Endometrium (tissue), 2 donors: ENCODE data around the gene RHBDD1.

ENCODE experiments used
- FAIRE-seq: peaks from 2 replicates; lab custom pipeline; 2012; peaks lifted over from hg19 to GRCh38; lab: Jason Lieb, UNC
- donor health status: control.
- donor health status: control.

Gene RHBDD1

DNA sequence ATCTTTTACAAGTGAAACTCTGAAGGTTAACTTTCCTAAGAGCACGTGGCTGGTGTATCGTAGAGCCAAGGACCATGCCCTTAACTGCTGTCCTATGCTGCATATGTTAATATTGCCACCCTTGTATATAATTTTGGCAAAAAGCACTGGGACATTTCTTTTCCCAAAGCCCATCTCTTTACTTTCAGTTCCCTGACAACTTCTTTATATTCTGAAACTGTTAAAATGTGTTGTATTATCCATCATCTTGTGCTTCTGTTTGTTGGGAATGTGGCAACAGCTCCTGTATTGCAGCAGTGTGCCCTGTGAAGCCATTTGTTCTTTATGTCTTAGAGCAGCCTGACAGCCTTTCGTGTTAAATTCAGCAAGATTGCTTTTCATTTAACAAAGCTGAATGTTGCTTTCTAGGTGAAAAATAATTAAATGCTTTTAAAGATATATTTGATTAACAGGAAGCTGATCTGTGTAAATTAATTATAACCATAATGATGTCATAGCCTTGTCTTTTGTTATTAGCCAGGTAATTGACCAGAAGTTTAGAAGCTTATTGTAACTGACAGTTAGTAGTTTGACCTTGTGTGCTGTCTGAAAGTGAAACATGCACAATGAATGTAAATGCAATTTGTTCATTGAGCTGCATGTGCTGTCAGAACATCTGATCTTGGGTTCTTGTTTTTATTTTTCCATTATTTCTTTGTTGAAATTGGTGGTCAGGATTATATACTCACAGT lies 9.7 kb downstream of the RHBDD1 start:
- FAIRE-seq: no peak

- no peak for FAIRE-seq
Measured at GRCh38 chr2:226847090-226847489, 11.2 kb downstream of the RHBDD1 start.

DNA sequence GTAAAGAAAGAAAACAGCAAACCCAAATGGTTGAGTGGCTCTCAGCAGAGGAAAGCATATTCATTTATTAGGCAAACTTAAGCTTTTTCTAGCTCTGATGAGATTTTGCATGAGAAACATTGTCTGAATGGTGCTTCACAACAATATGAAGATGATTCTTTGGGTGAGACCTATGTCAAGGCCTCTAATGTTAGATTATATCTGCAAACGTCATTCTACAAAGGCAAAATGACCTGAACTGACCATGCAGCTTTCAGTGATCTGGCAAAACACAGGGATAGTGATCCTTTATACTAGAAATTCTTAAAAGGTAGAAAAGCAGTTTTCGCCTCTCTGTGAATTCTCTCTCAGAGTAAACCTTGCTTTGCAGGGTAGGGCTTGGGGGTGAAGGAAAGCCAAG lies 11.7 kb downstream of the RHBDD1 start:
- no peak for FAIRE-seq

DNA sequence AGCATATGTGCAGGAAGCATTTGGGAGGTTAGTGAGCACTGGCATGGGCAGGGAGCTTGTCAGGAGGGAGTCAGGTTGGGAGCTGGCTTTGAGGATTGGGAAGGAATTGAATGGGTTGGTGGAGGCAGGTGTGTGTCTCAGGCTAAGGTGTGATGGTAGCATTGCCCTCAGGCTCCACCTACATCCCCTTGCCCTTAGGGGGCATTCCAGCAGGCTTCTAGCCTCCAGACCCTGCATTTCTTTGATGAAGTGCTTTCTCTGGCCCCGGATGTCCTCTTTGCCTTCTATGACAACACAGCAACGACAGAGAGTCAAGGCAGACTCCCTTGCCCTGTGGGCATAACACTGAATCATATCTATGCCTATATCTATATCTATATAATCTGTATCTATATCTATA lies 13.5 kb downstream of the RHBDD1 start:
- FAIRE-seq: no peak

GRCh38 chr2:226850024-226850423 lies 14.2 kb downstream of the RHBDD1 start:
- FAIRE-seq: no peak

DNA sequence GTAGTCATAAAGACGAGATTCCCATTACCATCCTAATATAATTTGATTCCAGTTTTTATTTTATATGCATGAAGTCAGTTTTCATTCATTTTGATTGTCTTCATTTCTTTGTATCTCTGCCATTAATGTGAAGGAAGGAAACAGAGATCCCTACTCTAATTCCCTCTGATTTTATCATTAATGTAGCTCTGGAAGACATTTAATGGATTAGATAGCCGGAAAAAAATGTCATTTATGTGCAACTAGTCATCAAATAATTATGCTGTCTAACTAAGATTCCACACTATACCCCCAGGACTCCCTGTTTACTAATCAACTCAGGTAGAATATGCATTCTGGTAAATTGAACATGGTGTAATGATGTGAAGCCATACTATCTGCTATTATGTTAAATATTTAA lies 19.9 kb downstream of the RHBDD1 start:
- no peak for FAIRE-seq

DNA sequence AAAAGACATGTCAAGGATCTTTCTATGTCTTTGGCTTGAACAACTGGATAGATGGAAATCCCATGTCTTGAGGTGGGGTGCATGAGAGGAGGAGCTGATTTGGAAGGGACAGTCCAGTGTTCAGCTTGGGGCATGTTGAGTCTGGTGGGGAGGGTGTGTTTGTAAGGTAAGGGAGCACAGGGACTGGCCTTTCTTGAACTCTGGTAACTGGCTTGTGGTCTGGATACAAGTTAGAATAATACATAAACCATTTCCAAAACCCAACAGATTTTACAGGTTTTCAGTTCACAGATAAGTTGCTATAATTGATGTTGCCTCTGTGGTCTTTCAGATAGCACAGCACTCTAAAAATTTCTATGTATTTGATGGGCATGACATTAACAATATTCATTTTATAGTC lies 24.2 kb downstream of the RHBDD1 start:
- FAIRE-seq: no peak

DNA sequence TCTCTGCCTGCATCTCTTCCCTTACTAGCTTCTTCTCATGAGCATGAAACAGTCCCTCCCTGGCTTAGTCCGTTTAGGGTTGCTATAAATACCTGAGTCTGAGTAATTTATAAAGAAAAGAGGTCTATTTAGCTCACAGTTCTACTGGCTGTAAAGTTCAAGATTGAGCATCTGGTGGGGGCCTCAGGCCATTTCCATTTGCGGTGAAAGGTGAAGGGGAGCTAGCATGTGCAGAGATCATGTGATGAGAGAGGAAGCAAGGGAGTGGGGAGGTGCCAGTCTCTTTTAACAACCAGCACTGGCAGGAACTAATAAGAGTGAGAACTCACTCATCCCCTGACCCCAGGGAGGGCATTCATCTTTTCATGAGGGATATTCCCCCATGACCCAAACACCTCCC lies 26.8 kb downstream of the RHBDD1 start:
- no peak for FAIRE-seq

GRCh38 chr2:226865273-226865672 lies 29.4 kb downstream of the RHBDD1 start:
- FAIRE-seq: no peak

DNA sequence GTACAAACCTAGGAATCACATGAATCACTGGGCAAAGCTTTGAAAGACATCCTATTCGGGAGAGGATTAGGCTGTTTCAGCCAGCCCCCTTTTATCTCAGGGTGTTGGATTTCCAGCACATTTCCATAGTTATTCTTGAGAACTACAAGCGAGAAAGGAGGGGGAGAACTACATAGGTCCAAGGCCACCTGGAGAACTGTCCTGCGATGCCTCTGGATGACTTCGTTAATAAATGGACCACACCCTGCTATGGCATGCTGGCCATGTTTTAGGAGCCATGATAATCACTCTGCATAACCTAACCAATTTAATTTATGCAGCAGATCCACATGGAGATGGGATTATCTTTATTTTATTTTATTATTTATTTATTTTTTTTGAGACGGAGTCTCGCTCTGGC lies 29.9 kb downstream of the RHBDD1 start:
- no peak for FAIRE-seq

- FAIRE-seq: no peak
Measured at GRCh38 chr2:226868331-226869162, 32.7 kb downstream of the RHBDD1 start.

DNA sequence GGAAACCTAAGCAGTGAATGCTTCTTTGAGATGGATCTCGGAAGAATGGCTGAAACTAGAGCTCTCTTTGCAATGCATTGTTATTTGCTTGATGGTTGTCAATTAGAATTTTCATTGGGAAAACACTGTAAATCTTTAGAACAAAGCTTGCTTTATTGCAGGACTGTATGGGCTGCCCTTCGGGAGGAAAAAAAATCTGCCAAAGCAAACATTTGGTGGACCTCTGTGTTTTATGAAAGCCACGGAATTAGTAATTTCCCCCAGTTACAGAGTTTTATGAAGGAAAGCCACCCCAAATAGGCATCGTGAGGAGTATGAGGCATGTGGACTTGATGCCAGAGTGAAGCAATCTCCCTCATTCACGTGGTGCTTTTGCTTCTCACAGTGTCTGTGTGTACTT lies 33.5 kb downstream of the RHBDD1 start:
- no peak for FAIRE-seq

DNA sequence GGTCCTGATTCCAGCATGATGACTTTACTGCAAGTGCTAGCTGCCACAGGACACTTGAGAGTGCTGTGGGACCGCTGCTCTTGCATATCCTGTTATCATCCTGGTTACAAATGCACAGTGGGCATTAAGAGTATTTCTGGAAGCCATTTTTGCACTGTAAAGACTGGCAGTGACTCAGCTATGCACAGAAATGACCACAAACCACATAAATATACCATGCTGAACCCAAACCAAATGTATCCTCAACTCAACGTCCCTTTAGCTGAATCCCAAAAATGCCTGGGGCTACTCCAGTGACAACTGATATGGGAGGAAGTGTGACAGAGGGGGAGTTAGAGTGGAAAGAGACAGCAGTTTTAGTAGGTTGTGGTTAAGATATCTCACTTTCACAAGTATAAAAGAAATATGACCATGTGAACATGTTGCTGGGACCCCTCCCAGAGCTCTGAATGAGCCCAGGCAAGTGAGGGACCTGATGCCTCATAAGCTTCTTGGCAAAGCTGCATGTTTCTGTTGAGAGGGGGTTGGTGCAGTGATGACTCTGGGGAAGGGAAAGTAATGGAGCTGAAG lies 37.3 kb downstream of the RHBDD1 start:
- FAIRE-seq: no peak

- FAIRE-seq: no peak
Measured at GRCh38 chr2:226873826-226874225, 38.0 kb downstream of the RHBDD1 start.

DNA sequence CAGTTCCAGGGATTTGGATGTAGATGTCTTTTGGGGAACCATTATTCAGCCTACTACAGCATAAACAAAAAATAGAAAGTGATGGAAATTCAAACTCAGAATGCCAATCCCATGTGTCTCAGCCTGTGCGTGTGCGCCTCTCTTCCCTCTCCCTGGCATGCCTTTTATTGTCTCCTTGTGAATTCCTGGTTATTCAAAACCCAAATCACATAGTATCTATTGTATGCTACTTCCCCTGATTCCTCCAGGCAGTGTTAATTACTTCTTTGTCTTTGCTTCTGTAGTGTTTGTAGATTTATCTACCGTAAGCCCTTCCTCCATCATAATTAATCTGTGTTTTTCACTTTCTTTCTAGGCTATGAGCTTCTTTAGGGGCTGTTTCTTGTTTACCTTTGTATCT lies 38.9 kb downstream of the RHBDD1 start:
- FAIRE-seq: no peak

DNA sequence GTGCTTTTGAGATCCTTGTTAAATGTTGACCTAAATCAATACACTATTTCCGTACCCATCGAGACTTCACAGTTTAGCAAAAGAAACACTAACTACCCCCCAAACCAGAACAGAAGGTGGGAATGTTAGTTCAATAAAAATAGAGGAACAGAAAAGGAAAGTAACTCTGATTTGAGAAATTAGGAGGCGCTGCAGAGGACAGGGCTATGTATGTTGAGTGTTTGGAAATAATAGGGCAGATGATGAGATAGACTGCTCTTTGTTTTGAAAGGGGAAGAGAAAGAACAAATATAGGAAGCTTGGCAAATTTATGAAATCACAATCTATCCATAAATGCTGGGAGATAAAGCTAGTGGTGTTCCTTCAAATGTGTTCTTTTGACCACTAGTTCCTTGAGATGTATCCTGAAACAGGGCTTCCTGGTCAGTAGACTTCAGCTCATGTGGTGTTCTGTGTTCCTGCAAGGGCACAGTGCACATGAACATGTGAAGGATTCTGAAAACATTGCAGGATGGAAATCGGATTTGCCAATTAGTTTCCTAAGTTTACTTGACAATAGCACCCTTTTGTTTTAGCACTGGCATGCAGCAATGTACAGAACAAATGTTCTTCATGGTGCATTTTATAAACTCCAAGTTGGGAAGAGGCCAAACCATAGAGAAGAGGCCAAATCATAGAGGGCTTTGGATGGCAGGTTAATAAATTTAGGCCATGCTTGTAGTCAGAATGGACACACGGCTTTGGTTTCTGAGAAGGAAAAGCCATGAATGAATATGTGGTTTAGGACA lies 39.8 kb downstream of the RHBDD1 start:
- no peak for FAIRE-seq

GRCh38 chr2:226877491-226877890 lies 41.6 kb downstream of the RHBDD1 start:
- no peak for FAIRE-seq

- FAIRE-seq: no peak
Measured at GRCh38 chr2:226881287-226881686, 45.4 kb downstream of the RHBDD1 start.

DNA sequence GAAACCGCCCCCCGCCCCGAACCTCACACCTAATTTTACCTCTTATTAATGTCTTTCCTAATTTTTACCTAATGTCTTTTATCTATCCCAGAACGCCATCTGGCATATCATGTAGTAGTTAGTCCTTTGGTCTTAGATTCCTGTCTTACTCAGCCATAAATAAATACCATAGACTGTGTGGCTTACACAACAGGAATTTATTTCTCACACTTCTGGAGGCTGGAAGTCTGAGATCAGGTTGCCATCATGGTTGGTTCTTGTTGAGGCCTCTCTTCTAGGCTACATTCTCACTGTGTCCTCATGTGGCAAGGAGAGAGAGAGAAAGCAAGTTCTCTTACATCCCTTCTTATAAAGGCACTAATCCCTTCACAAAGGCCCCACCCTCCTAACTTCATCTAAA lies 46.8 kb downstream of the RHBDD1 start:
- no peak for FAIRE-seq

DNA sequence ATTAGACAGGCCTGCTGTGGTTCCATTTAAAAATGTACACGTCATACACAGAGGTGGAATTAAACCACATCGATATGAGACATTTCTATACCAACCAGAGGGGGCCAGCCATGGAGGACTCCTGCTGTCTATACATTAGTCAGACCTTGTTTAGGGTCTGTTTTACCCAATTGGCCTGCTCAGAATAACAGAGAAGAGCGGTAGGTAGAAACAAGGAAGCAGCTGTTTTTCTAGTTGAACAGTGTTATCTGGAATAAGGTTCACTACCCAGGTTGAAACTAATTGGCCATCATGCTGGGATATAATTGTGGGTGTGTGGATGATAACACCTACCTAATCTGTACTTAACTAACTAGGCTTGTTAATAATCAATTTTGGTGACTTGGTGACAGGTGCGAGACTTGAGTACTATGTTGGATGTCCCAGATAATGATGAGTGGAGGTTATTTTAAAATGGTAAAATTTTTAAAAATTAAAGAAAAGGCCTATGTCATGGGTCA lies 47.5 kb downstream of the RHBDD1 start:
- no peak for FAIRE-seq

DNA sequence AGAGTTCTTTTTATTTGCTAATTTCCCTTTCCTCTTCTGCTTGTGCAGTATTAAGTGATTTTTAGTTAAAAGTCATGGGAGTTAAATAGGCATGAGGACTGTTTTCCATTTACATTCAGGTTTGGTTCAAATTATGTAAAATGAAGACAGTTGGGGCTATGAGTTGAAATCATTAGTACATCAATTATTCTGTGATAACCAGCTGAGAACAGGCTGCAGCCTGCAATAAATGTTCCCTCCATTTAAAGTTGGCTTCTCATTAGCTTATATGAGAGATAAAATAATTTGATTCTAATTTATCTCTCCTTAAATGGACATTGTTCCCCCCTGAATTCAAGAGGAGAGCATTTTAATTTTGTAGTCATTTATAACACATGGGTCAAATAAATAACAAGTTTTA lies 48.3 kb downstream of the RHBDD1 start:
- FAIRE-seq: no peak

DNA sequence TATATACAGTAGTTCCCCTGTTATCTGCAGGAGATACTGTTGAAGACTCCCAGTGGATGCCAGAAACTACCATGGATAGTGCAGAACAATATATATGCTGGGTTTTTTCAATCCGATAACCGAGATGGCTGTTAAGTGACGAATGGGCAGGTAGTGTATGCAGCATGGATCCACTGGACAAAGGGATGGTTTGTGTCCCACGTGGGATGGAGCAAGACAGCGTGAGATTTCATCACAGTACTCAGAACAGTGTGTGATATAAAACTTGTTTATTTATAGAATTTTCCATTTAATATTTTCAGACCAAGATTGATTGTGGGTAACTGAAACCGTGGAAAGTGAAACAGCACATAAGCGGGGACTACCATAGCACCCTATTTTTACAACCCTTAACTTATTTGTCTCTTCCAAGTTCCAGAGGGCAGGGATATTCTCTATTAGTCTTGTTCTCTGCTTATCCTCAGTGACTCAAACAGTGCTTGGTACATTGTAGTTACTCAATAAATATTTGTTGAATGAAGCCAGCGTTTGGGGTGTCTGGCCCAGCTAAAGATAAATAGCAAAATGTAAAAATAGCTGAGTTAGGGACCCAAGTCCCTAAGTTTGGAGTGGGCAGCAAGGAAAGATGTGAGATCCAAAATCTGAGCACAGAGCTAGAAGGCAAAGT lies 50.0 kb downstream of the RHBDD1 start:
- FAIRE-seq: no peak
